OCI-LY3 (cell line): ENCODE data around the gene ADGRE3.
A peak's percentile ranks its signal among the peaks of the same experiment; 100 is the strongest.

Source experiments
- CTCF ChIP-seq: fragments of 200-600, 300-600 bp; sonication (generic); IDR thresholded peaks from 2 replicates; pipeline ENCODE4 v1.5.1; 2014; ENCODE audit warnings: antibody characterized with exemption, low read length, low read depth
- EZH2phosphoT487 ChIP-seq: fragments of 200-600 bp; shearing (Covaris generic); IDR thresholded peaks from 2 replicates; pipeline ENCODE4 v1.6.1; 2018; ENCODE audit warnings: antibody characterized with exemption, mixed run types, low read depth

GRCh38 chr19:14571695-14572490, 102.8 kb downstream of the ADGRE3 start, which contains the start of gene NDUFB7:
- TF ChIP-seq CTCF (peak; percentile 85), EZH2phosphoT487 (no peak)
